ENCODE results near the gene NLGN1.

- TF ChIP-seq CTCF (IDR thresholded peaks at IDR 0.05; ENCODE audit: low read depth, low read length) (no peak), POLR2A (IDR thresholded peaks at IDR 0.05; ENCODE audit: extremely low read depth, insufficient read length) (no peak), MAX (IDR thresholded peaks at IDR 0.05; ENCODE audit: low read depth, low read length) (no peak)
These were observed 701.2 kb downstream of the NLGN1 start for GRCh38 chr3:174098746-174099145.

Measured in NB4 (cell line).